SK-N-SH (cell line): ENCODE measurements around the gene SDK1. TPM values are rescaled to one million over a fixed set of nuclear protein-coding genes. Genes with fewer than 3 reads are reported as not detected.

Source experiments
- CTCF ChIA-PET: fragments of 300-600, 350-600 bp; formaldehyde crosslinking; extraction: SDS; loops from one replicate; lab custom pipeline; 2021; lab: Yijun Ruan, JAX
- POLR2A ChIA-PET: fragments of 350-600 bp; sonication (Branson Sonifier 250); formaldehyde crosslinking; extraction: SDS; loops from one replicate; lab custom pipeline; 2020; ENCODE audit warnings: antibody characterized with exemption, inconsistent platforms; lab: Yijun Ruan, JAX
- DNase-seq: peaks from one replicate; pipeline ENCODE4 v3.0.0; 2012
- H2AFZ ChIP-seq: fragments of 200-600 bp; sonication (generic); 2 replicates; pipeline ENCODE4 v1.8.1; 2016; ENCODE audit warnings: antibody characterized with exemption, mild to moderate bottlenecking, low read depth
- H3F3A ChIP-seq: fragments of 200-600 bp; sonication (generic); replicated peaks from 2 replicates; pipeline ENCODE3; 2016; ENCODE audit warnings: antibody characterized with exemption, mild to moderate bottlenecking; ENCODE audit not compliant: insufficient read depth
- H3K27ac ChIP-seq, 2 experiments: fragments of 200-500 bp in 1 of 2; fragments of 200-600 bp in 1 of 2; sonication (Bioruptor generic) in 1 of 2; sonication (generic), shearing (Covaris generic) in 1 of 2; 2 replicates each; pipeline versions ENCODE4 v1.5.1 to v1.6.1; 2014 to 2016; ENCODE audit warnings: low read depth in 2 of 2, inconsistent platforms in 1 of 2, low read length in 1 of 2, mild to moderate bottlenecking in 1 of 2, mixed read lengths in 1 of 2
- H3K27me3 ChIP-seq: fragments of 200-600 bp; sonication (generic), shearing (Covaris generic); 2 replicates; pipeline ENCODE4 v1.6.1; 2016; ENCODE audit warnings: mixed run types; ENCODE audit not compliant: insufficient read depth
- H3K36me3 ChIP-seq, 2 experiments: fragments of 200-500 bp in 1 of 2; fragments of 200-600 bp in 1 of 2; sonication (Bioruptor generic) in 1 of 2; sonication (generic) in 1 of 2; replicated peaks in 1 of 2; 2 replicates each; pipeline versions ENCODE3 to v1.5.1; 2014 to 2016; ENCODE audit warnings: low read length in 1 of 2, mild to moderate bottlenecking in 1 of 2; ENCODE audit not compliant: insufficient read depth in 2 of 2, control insufficient read depth in 1 of 2
- H3K4me1 ChIP-seq, 2 experiments: fragments of 200-500 bp in 1 of 2; fragments of 200-600 bp in 1 of 2; sonication (Bioruptor generic) in 1 of 2; sonication (generic), shearing (Covaris generic) in 1 of 2; 2 replicates each; pipeline versions ENCODE4 v1.5.1 to v1.6.1; 2014 to 2016; ENCODE audit warnings: low read depth in 1 of 2, low read length in 1 of 2, mixed run types in 1 of 2; ENCODE audit not compliant: insufficient read depth in 2 of 2, control insufficient read depth in 1 of 2
- H3K4me2 ChIP-seq: fragments of 200-600 bp; sonication (generic), shearing (Covaris generic); 2 replicates; pipeline ENCODE4 v1.6.1; 2017; ENCODE audit warnings: mixed run types
- H3K4me3 ChIP-seq, 2 experiments: fragments of 200-500 bp in 1 of 2; fragments of 200-600 bp in 1 of 2; sonication (Bioruptor generic) in 1 of 2; sonication (generic), shearing (Covaris generic) in 1 of 2; 2 replicates each; pipeline versions ENCODE4 v1.5.1 to v1.8.1; 2014 to 2016; ENCODE audit warnings: low read depth in 2 of 2, inconsistent platforms in 1 of 2, low read length in 1 of 2, mild to moderate bottlenecking in 1 of 2, mixed read lengths in 1 of 2, moderate library complexity in 1 of 2
- H3K79me2 ChIP-seq: fragments of 200-600 bp; sonication (generic); 2 replicates; pipeline ENCODE4 v1.8.1; 2017; ENCODE audit warnings: mild to moderate bottlenecking; ENCODE audit not compliant: insufficient read depth
- H3K9ac ChIP-seq: fragments of 200-600 bp; sonication (generic); 2 replicates; pipeline ENCODE4 v1.6.1; 2017; ENCODE audit warnings: mixed run types
- H3K9me2 ChIP-seq: fragments of 200-600 bp; sonication (generic); 2 replicates; pipeline ENCODE4 v1.6.1; 2017; ENCODE audit warnings: mixed run types
- H3K9me3 ChIP-seq: fragments of 200-600 bp; sonication (generic); 2 replicates; pipeline ENCODE4 v1.6.1; 2017; ENCODE audit warnings: mixed run types, mild to moderate bottlenecking, moderate library complexity
- H4K20me1 ChIP-seq: fragments of 200-600 bp; sonication (generic); 2 replicates; pipeline ENCODE4 v1.6.1; 2017; ENCODE audit warnings: mild to moderate bottlenecking, mixed run types; ENCODE audit not compliant: insufficient read depth
- FOSL2 ChIP-seq: IDR thresholded peaks from 2 replicates; pipeline ENCODE4 v1.4.0; 2012; ENCODE audit warnings: low read depth, mild to moderate bottlenecking, moderate library complexity, borderline replicate concordance
- FOXM1 ChIP-seq: IDR thresholded peaks from 2 replicates; pipeline ENCODE4 v1.4.0; 2012; ENCODE audit warnings: low read depth, mild to moderate bottlenecking
- GABPA ChIP-seq: IDR thresholded peaks from 2 replicates; pipeline ENCODE4 v1.4.0; 2012; ENCODE audit warnings: low read depth, mild to moderate bottlenecking
- MEF2A ChIP-seq: IDR thresholded peaks from 2 replicates; pipeline ENCODE4 v1.4.0; 2012; ENCODE audit warnings: low read depth, borderline replicate concordance
- MXI1 ChIP-seq: IDR thresholded peaks from 2 replicates; pipeline ENCODE4 v1.6.1; 2012; ENCODE audit warnings: mild to moderate bottlenecking, low read depth, low read length, improper control_type of control experiment
- NRF1 ChIP-seq: IDR thresholded peaks from 2 replicates; pipeline ENCODE4 v1.6.1; 2012; ENCODE audit warnings: low read depth, mild to moderate bottlenecking, low read length
- RCOR1 ChIP-seq: fragments of 150-350 bp; IDR thresholded peaks from 2 replicates; pipeline ENCODE4 v1.6.1; 2017; ENCODE audit warnings: antibody characterized with exemption, low read length
- RFX5 ChIP-seq: IDR thresholded peaks from 2 replicates; pipeline ENCODE4 v1.6.1; 2012; ENCODE audit warnings: mild to moderate bottlenecking, improper control_type of control experiment, low read length
- SIN3A ChIP-seq: IDR thresholded peaks from 2 replicates; pipeline ENCODE4 v1.6.1; 2012; ENCODE audit warnings: low read depth, mild to moderate bottlenecking, low read length, moderate library complexity, borderline replicate concordance
- SMC3 ChIP-seq: IDR thresholded peaks from 2 replicates; pipeline ENCODE4 v1.6.1; 2012; ENCODE audit warnings: low read depth, low read length, improper control_type of control experiment
- YY1 ChIP-seq: IDR thresholded peaks from 2 replicates; pipeline ENCODE4 v1.4.0; 2012; ENCODE audit warnings: low read depth, mild to moderate bottlenecking
- WGBS: methylation state at CpG from one replicate; pipeline ENCODE4 v1.1.6; 2017; ENCODE audit warnings: low lambda C conversion rate; 5-methylcytosine and 5-hydroxymethylcytosine counted together
- polyA plus RNA-seq, 3 experiments: library from polyadenylated mRNA; depleted of rRNA; stranded (reverse); fragments of >200 nt; gene quantifications; 2 replicates each; pipeline ENCODE4 v1.2.3, GENCODE V29; 2012
- TF ChIP-seq, protein P1 (sequence below): IDR thresholded peaks from 2 replicates; pipeline ENCODE4 v1.6.1; 2012; ENCODE audit warnings: mild to moderate bottlenecking, low read depth, low read length, moderate library complexity
- TF ChIP-seq, protein P2 (sequence below): IDR thresholded peaks from 2 replicates; pipeline ENCODE4 v1.4.0; 2012; ENCODE audit warnings: low read depth, borderline replicate concordance
- TF ChIP-seq, protein P3 (sequence below): fragments of 150-350 bp; IDR thresholded peaks from 2 replicates; pipeline ENCODE4 v1.6.1; 2016; ENCODE audit warnings: mild to moderate bottlenecking, low read depth, low read length

SDK1 gene
- polyA plus RNA-seq, 1 of the 3 experiments (the other 2 are of a cell fraction) = 1.2 TPM

DNA sequence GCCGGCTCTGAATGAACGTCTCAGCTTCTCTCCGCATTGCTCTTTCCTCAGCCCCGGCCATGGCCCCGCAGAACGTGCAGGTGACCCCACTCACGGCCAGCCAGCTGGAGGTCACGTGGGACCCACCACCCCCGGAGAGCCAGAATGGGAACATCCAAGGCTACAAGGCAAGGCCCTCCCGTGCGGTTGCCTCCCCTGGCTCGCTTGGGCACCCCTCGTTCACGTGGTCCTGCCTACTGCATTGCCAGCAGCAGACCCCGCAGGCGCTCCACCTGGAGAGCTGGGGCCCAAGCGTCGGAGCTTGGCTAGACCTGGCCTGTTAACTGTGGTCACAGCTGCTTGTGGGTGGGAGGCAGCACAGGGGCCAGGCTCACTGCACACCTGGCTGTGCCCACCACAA, 904.8 kb downstream of the SDK1 start:
- 78% methylated on average over 7 of the region's 18 CpGs for WGBS
- Histone ChIP-seq H3F3A (no peaks in the 10 kb centered on the region), H3K27ac (no peak overlapping the region), H3K79me2 (no peaks in the 10 kb centered on the region), H3K4me2 (no peak overlapping the region), H4K20me1 (no peaks in the 10 kb centered on the region), H3K36me3 (no peaks in the 10 kb centered on the region), H3K9me3 (no peaks in the 10 kb centered on the region), H3K4me1 (peaks cover 0 to 20% of the 10 kb centered on the region in 2 experiments; a peak in 1 of 4 replicates), H2AFZ (no peak overlapping the region), H3K27me3 (no peaks in the 10 kb centered on the region), H3K9ac (no peak overlapping the region), H3K9me2 (no peaks in the 10 kb centered on the region), H3K4me3 (no peak overlapping the region)
- POLR2A ChIA-PET = interaction anchor here (0.9 kb wide), 1 partner anchor 61 kb away, joined by 4 read pairs; no protein-coding TSS in a partner anchor
- DNase-seq = no peak
- CTCF ChIA-PET = no interaction called here
- TF ChIP-seq, protein P1, sequence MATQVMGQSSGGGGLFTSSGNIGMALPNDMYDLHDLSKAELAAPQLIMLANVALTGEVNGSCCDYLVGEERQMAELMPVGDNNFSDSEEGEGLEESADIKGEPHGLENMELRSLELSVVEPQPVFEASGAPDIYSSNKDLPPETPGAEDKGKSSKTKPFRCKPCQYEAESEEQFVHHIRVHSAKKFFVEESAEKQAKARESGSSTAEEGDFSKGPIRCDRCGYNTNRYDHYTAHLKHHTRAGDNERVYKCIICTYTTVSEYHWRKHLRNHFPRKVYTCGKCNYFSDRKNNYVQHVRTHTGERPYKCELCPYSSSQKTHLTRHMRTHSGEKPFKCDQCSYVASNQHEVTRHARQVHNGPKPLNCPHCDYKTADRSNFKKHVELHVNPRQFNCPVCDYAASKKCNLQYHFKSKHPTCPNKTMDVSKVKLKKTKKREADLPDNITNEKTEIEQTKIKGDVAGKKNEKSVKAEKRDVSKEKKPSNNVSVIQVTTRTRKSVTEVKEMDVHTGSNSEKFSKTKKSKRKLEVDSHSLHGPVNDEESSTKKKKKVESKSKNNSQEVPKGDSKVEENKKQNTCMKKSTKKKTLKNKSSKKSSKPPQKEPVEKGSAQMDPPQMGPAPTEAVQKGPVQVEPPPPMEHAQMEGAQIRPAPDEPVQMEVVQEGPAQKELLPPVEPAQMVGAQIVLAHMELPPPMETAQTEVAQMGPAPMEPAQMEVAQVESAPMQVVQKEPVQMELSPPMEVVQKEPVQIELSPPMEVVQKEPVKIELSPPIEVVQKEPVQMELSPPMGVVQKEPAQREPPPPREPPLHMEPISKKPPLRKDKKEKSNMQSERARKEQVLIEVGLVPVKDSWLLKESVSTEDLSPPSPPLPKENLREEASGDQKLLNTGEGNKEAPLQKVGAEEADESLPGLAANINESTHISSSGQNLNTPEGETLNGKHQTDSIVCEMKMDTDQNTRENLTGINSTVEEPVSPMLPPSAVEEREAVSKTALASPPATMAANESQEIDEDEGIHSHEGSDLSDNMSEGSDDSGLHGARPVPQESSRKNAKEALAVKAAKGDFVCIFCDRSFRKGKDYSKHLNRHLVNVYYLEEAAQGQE = no peak
- TF ChIP-seq GABPA (no peak), SMC3 (no peak), RFX5 (no peak), RCOR1 (no peak), YY1 (no peak), NRF1 (no peak), FOSL2 (no peak), SIN3A (no peak), FOXM1 (no peak), MXI1 (no peak), MEF2A (no peak)
- TF ChIP-seq, protein P2, sequence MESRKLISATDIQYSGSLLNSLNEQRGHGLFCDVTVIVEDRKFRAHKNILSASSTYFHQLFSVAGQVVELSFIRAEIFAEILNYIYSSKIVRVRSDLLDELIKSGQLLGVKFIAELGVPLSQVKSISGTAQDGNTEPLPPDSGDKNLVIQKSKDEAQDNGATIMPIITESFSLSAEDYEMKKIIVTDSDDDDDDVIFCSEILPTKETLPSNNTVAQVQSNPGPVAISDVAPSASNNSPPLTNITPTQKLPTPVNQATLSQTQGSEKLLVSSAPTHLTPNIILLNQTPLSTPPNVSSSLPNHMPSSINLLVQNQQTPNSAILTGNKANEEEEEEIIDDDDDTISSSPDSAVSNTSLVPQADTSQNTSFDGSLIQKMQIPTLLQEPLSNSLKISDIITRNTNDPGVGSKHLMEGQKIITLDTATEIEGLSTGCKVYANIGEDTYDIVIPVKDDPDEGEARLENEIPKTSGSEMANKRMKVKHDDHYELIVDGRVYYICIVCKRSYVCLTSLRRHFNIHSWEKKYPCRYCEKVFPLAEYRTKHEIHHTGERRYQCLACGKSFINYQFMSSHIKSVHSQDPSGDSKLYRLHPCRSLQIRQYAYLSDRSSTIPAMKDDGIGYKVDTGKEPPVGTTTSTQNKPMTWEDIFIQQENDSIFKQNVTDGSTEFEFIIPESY = no peak
- TF ChIP-seq, protein P3, sequence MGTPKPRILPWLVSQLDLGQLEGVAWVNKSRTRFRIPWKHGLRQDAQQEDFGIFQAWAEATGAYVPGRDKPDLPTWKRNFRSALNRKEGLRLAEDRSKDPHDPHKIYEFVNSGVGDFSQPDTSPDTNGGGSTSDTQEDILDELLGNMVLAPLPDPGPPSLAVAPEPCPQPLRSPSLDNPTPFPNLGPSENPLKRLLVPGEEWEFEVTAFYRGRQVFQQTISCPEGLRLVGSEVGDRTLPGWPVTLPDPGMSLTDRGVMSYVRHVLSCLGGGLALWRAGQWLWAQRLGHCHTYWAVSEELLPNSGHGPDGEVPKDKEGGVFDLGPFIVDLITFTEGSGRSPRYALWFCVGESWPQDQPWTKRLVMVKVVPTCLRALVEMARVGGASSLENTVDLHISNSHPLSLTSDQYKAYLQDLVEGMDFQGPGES = no peak
